HEK293T (cell line): ENCODE measurements around the gene SENP1.

Experiments
- CTCF ChIA-PET: fragments of 350-600 bp; formaldehyde crosslinking; extraction: SDS; loops from one replicate; lab custom pipeline; 2021; ENCODE audit warnings: antibody characterized with exemption, inconsistent platforms; lab: Yijun Ruan, JAX
- POLR2A ChIA-PET: fragments of 350-600 bp; formaldehyde crosslinking; extraction: SDS; loops from one replicate; lab custom pipeline; 2020; ENCODE audit warnings: antibody characterized with exemption, inconsistent platforms; lab: Yijun Ruan, JAX
- DNase-seq: peaks from one replicate; pipeline ENCODE4 v3.0.0; 2012; ENCODE audit warnings: mixed read lengths; ENCODE audit errors: extremely low spot score
- ARNT ChIP-seq: fragments of 450-650 bp; IDR thresholded peaks from 2 replicates; pipeline ENCODE4 v1.6.1; 2017; ENCODE audit warnings: mild to moderate bottlenecking
- BHLHE40 ChIP-seq: fragments of 450-650 bp; IDR thresholded peaks from 2 replicates; pipeline ENCODE4 v1.6.1; 2016; ENCODE audit warnings: mild to moderate bottlenecking, moderate library complexity, borderline replicate concordance
- CTBP1 ChIP-seq: fragments of 450-650 bp; IDR thresholded peaks from 2 replicates; pipeline ENCODE4 v1.6.1; 2016; ENCODE audit warnings: borderline replicate concordance
- ELF4 ChIP-seq: fragments of 450-650 bp; IDR thresholded peaks from 2 replicates; pipeline ENCODE4 v1.6.1; 2017; ENCODE audit warnings: antibody characterized with exemption
- FOXA1 ChIP-seq: fragments of 450-650 bp; IDR thresholded peaks from 2 replicates; pipeline ENCODE4 v1.6.1; 2016; ENCODE audit warnings: mild to moderate bottlenecking
- FOXK2 ChIP-seq: fragments of 450-650 bp; IDR thresholded peaks from 2 replicates; pipeline ENCODE4 v1.6.1; 2016; ENCODE audit warnings: mild to moderate bottlenecking
- FOXM1 ChIP-seq: fragments of 450-650 bp; IDR thresholded peaks from 2 replicates; pipeline ENCODE4 v1.6.1; 2017; ENCODE audit warnings: mild to moderate bottlenecking, borderline replicate concordance
- HDGF ChIP-seq: fragments of 450-650 bp; IDR thresholded peaks from 2 replicates; pipeline ENCODE4 v1.6.1; 2017; ENCODE audit warnings: antibody characterized with exemption, borderline replicate concordance
- L3MBTL2 ChIP-seq: fragments of 450-650 bp; conservative IDR thresholded peaks from 2 replicates; pipeline ENCODE4 v1.6.1; 2016; ENCODE audit warnings: mild to moderate bottlenecking
- LEF1 ChIP-seq: fragments of 450-650 bp; IDR thresholded peaks from 2 replicates; pipeline ENCODE4 v1.6.1; 2017; ENCODE audit warnings: mild to moderate bottlenecking, borderline replicate concordance
- NFRKB ChIP-seq: fragments of 450-650 bp; IDR thresholded peaks from 2 replicates; pipeline ENCODE4 v1.6.1; 2016; ENCODE audit warnings: mild to moderate bottlenecking, moderate library complexity
- SP1 ChIP-seq: fragments of 450-650 bp; IDR thresholded peaks from 2 replicates; pipeline ENCODE4 v1.6.1; 2017
- SUZ12 ChIP-seq: fragments of 450-650 bp; IDR thresholded peaks from 2 replicates; pipeline ENCODE4 v1.6.1; 2016; ENCODE audit warnings: mild to moderate bottlenecking
- TARDBP ChIP-seq: fragments of 450-650 bp; IDR thresholded peaks from 2 replicates; pipeline ENCODE4 v1.6.1; 2016
- ZNF384 ChIP-seq: fragments of 450-650 bp; IDR thresholded peaks from 2 replicates; pipeline ENCODE4 v1.6.1; 2016
- TF ChIP-seq, protein P1 (sequence below): fragments of 450-650 bp; IDR thresholded peaks from 2 replicates; pipeline ENCODE4 v1.6.1; 2016

The SENP1 gene

DNA sequence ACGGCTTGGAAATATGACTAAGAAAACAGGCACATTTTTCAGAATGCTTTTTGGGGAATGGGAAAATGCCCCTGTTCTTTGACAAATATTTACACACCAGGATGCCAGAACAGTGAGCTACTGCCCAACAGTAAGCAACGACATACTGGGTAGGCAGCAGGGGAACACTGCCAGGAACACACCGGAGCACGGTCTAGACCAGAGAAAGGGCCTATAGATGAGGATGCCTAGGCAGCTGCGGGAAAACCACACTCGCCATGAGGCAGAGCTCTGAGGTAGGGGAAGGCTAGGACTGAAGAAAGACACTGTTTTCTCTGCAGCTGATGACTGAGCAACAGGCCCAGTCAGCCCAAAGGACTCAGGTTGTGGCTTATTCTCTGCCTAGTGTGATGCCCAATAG, 55.7 kb downstream of the SENP1 start:
- ChIA-PET POLR2A (interaction anchor here (1.3 kb wide), 1 partner anchor 145 kb away, joined by 3 read pairs; the partner anchor contains the start of gene VDR), CTCF (no interaction called here)
- TF ChIP-seq SUZ12 (no peak), BHLHE40 (no peak), CTBP1 (no peak), ZNF384 (no peak), LEF1 (no peak), ARNT (no peak), FOXM1 (no peak), SP1 (no peak)
- TF ChIP-seq, protein P1, sequence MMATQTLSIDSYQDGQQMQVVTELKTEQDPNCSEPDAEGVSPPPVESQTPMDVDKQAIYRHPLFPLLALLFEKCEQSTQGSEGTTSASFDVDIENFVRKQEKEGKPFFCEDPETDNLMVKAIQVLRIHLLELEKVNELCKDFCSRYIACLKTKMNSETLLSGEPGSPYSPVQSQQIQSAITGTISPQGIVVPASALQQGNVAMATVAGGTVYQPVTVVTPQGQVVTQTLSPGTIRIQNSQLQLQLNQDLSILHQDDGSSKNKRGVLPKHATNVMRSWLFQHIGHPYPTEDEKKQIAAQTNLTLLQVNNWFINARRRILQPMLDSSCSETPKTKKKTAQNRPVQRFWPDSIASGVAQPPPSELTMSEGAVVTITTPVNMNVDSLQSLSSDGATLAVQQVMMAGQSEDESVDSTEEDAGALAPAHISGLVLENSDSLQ: no peak
- DNase-seq: no peak

DNA sequence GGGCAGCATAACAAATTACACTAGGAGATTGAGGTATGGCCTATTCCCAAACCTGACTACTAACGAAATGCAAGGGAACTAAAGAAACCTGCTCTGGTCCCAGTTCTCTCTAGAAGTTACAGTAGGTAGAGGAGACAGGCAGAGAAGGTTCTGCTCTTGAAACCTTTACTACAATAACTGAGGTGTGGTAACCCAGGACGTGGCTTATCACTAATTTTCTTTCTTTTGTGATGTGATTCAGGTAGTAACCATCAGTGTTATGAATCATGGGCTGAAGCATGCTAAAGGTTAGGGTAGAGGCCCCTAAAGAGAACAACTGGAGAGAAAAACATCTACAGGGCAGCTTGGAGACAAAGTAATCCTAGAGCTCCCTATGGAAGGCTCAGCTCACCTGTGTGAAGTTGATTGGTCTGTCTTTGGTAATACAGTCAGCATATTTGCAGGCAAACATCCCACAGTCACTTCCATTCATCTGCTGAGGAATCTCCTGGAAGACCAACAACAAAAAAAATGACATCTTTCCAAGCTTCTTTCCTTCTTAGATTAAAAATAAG, 59.8 kb downstream of the SENP1 start:
- DNase-seq: no peak

DNA sequence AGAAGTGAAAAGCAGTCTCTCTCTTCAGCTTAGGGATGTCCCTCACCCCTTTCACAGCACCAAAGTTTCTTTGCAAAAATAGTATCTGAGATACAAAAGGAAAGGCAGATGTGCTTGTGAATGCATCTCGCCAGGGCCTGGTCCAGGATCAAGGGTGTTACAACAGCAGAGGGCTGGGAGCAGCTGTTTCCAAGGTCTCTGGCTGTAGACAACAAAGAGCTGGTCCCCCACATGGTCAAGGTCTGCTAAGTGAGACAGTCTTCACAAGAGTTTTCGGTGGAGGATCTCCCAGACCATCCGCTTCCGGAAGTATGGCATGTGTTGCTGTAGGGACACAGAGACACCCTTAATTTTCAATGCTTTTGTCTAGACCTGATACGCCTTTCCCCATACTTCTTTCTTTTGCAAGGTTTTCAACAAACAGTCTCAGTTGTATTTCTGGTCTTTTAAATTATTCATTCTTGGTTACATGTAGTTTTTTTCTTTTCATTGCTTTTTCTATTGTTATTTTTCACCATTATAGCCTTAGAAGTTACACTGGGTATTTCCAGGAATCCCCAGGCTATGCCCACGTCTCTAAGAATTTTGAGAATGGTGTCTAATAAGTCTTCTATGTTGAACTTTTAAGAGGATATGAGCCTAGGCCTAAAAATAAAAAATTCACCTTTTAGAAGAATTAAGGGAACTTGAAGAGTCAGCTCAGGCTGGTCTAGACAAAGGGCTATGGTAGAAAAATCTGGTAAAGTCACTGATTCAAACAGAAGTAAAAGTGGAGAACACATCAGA, 60.6 kb downstream of the SENP1 start:
- TF ChIP-seq FOXA1 (no peak), NFRKB (no peak), FOXK2 (no peak), BHLHE40 (no peak), ZNF384 (no peak), FOXM1 (no peak), LEF1 (no peak), ELF4 (no peak), SUZ12 (no peak), TARDBP (no peak), CTBP1 (no peak), ARNT (no peak), SP1 (no peak)
- TF ChIP-seq, protein P1: no peak
- ChIA-PET POLR2A (no interaction called here), CTCF (interaction anchor here (0.5 to 0.8 kb wide), 2 partner anchors 9 to 141 kb away, joined by 3 to 4 read pairs; no protein-coding TSS in a partner anchor)
- no peak for DNase-seq

More for the DNA sequence above, 59.8 kb downstream of the SENP1 start:
- ChIA-PET CTCF (no interaction called here), POLR2A (no interaction called here)
- no peak for TF ChIP-seq L3MBTL2
- TF ChIP-seq LEF1: no peak
- TF ChIP-seq BHLHE40: no peak
- TF ChIP-seq FOXA1: no peak
- TF ChIP-seq ARNT: no peak
- no peak for TF ChIP-seq NFRKB
- no peak for TF ChIP-seq CTBP1
- no peak for TF ChIP-seq SP1
- no peak for TF ChIP-seq SUZ12
- TF ChIP-seq ELF4: no peak
- TF ChIP-seq FOXM1: no peak
- TF ChIP-seq ZNF384: no peak
- TF ChIP-seq, protein P1: no peak
- TF ChIP-seq FOXK2: no peak
- no peak for TF ChIP-seq HDGF
- no peak for TF ChIP-seq TARDBP

DNA sequence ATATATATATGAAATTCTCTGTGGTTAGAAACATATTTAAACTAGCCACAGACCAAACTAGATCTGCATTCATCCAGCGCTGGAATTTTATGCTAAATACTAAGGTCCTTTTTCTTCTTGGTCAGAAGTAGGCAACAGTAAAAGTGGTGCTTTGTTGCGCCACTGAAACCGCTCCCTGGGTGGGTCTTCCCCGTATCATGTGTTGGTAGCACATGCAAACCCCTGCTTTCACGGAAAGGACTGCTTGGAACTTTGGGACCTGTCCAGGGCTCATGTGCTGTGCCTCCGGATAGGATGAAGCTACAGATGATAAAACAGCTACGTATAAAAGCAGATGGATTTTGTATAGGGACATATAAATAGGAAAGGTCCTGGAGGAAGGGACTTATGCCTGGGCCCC, 61.5 kb downstream of the SENP1 start:
- TF ChIP-seq TARDBP: no peak
- TF ChIP-seq LEF1: no peak
- no peak for TF ChIP-seq ARNT
- no peak for TF ChIP-seq BHLHE40
- CTCF ChIA-PET: interaction anchor here (0.5 to 0.8 kb wide), 2 partner anchors 8 to 142 kb away, joined by 3 to 4 read pairs; no protein-coding TSS in a partner anchor
- no peak for DNase-seq
- POLR2A ChIA-PET: no interaction called here

DNA sequence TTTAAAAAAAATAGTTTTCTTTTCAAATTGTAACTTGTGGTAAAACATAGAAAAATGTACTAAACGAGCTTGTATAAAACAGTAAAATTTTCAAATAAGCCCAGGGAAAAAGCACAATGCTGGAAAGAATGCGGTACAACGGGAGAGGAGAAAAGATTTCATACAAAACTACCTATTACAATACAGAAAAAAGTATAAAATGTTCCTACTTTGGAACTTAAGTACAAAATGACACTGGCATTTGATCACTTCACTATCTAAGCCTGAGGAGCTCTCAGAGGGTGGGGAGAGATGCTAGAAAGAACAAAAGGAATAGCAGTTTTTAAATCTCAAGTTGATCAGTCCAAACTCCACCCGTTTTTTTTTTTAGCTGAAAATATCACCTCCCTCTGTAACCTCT, 62.1 kb downstream of the SENP1 start:
- DNase-seq: no peak
- POLR2A ChIA-PET: no interaction called here
- CTCF ChIA-PET: no interaction called here
- TF ChIP-seq L3MBTL2 (no peak), FOXM1 (no peak), LEF1 (no peak), NFRKB (no peak), ZNF384 (no peak), SP1 (no peak), SUZ12 (no peak), ARNT (no peak), CTBP1 (no peak), FOXA1 (no peak), FOXK2 (no peak), BHLHE40 (no peak), HDGF (no peak), ELF4 (no peak), TARDBP (no peak)
- TF ChIP-seq, protein P1: no peak
